Esophagus muscularis mucosa (tissue), 4 donors: Measurements from ENCODE around the gene AIMP1. TPM values are rescaled to one million over a fixed set of nuclear protein-coding genes. Genes with fewer than 3 reads are reported as not detected.

Experiments
- DNase-seq: peaks from one replicate; pipeline ENCODE4 v3.0.0-alpha.2; 2017; ENCODE audit errors: extremely low spot score
- H3K27ac ChIP-seq, 4 donors: fragments of 200-600 bp; sonication (generic); replicated peaks in 1 of 4; 1 replicate in 3 of 4; 2 replicates in 1 of 4; pipeline ENCODE4 v1.5.1; 2016 to 2019; ENCODE audit warnings: mild to moderate bottlenecking in 1 of 4
- H3K27me3 ChIP-seq, 4 donors: fragments of 200-600 bp; sonication (generic); one replicate each; pipeline versions ENCODE4 v1.5.1 to v1.6.0; 2016 to 2019
- H3K36me3 ChIP-seq, 4 donors: fragments of 200-600 bp; sonication (generic); one replicate each; pipeline ENCODE4 v1.5.1; 2016 to 2019
- H3K4me1 ChIP-seq, 4 donors: fragments of 200-600 bp; sonication (generic); one replicate each; pipeline ENCODE4 v1.5.1; 2016 to 2019
- H3K4me3 ChIP-seq, 4 donors: fragments of 200-600 bp; sonication (generic); 1 replicate in 2 of 4; 2 replicates in 2 of 4; pipeline ENCODE4 v1.5.1; 2016 to 2019; ENCODE audit warnings: mild to moderate bottlenecking in 4 of 4, moderate library complexity in 1 of 4
- H3K9me3 ChIP-seq, 4 donors: fragments of 200-600 bp; sonication (generic); 1 replicate in 3 of 4; 2 replicates in 1 of 4; pipeline ENCODE4 v1.5.1; 2016 to 2019
- EP300 ChIP-seq: sonication (generic); formaldehyde crosslinking; IDR thresholded peaks from one replicate; pipeline ENCODE4 v1.6.1; 2017; ENCODE audit warnings: antibody characterized with exemption
- POLR2A ChIP-seq: fragments of 450-650 bp; IDR thresholded peaks from one replicate; pipeline ENCODE4 v1.6.1; 2017; ENCODE audit warnings: antibody characterized with exemption, moderate library complexity, mild to moderate bottlenecking, low read depth
- POLR2AphosphoS5 ChIP-seq, 2 donors: sonication (generic); formaldehyde crosslinking; IDR thresholded peaks; one replicate each; pipeline ENCODE4 v1.6.1; 2017; ENCODE audit warnings: antibody characterized with exemption in 2 of 2
- WGBS: methylation state at CpG from one replicate; pipeline ENCODE4 v1.1.5; 2018; 5-methylcytosine and 5-hydroxymethylcytosine counted together
- intact Hi-C: fragments of 100-400 bp; cut with DNase I; formaldehyde crosslinking; loops from one replicate; pipeline ENCODE4 v1.15.1; 2023
- total RNA-seq, 4 donors: library from RNA; depleted of rRNA; stranded (reverse); fragments of >200 nt; gene quantifications; one replicate each; pipeline versions ENCODE4 v1.1.0 to v1.2.1, GENCODE V29; 2016
- TF ChIP-seq, protein P1 (sequence below), 3 experiments: fragments of 200-600 bp in 2 of 3; fragments of 450-650 bp in 1 of 3; sonication (generic) in 2 of 3; IDR thresholded peaks; one replicate each; pipeline ENCODE4 v1.5.1; 2017 to 2019; ENCODE audit warnings: antibody characterized with exemption in 3 of 3, mild to moderate bottlenecking in 2 of 3, moderate library complexity in 1 of 3

The AIMP1 gene
- total RNA-seq, 4 donors from 2014 or later = 19.1 to 29.9 (median 25.7) TPM

DNA sequence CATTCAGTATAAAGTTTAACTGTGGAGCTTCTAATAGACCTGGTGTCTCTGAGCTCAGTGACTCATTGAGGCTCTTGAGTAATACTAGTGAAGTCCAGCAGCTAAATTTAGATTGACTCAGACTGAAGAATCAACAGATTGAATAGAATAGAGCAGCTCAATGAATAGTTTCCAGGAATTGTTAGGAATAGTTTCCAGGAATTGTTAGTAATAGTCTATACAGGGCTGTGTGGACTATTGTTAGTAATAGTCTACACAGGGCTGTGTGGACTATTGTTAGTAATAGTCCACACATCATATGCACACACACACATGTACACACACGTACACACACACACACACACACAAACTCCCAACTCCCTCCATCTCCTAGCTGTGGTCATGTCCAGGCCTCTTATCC lies 49.3 kb downstream of the AIMP1 start:
- Histone ChIP-seq H3K4me1 (peaks cover 0 to 12% (median 6%) of the 10 kb centered on the region in 4 donors), H3K9me3 (no peaks in the 10 kb centered on the region), H3K27me3 (no peaks in the 10 kb centered on the region), H3K36me3 (no peaks in the 10 kb centered on the region), H3K27ac (no peak overlapping the region), H3K4me3 (no peak overlapping the region)
- no peak for DNase-seq
- WGBS = 62% methylated on average over 1 of the region's 1 CpG
- TF ChIP-seq POLR2A (no peak), EP300 (no peak), POLR2AphosphoS5 (IDR thresholded peaks at IDR 0.05) (no peak)
- TF ChIP-seq, protein P1, sequence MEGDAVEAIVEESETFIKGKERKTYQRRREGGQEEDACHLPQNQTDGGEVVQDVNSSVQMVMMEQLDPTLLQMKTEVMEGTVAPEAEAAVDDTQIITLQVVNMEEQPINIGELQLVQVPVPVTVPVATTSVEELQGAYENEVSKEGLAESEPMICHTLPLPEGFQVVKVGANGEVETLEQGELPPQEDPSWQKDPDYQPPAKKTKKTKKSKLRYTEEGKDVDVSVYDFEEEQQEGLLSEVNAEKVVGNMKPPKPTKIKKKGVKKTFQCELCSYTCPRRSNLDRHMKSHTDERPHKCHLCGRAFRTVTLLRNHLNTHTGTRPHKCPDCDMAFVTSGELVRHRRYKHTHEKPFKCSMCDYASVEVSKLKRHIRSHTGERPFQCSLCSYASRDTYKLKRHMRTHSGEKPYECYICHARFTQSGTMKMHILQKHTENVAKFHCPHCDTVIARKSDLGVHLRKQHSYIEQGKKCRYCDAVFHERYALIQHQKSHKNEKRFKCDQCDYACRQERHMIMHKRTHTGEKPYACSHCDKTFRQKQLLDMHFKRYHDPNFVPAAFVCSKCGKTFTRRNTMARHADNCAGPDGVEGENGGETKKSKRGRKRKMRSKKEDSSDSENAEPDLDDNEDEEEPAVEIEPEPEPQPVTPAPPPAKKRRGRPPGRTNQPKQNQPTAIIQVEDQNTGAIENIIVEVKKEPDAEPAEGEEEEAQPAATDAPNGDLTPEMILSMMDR (IDR thresholded peaks at IDR 0.05) = no peak
- intact Hi-C loops = loop anchor here (5.0 to 10.0 kb wide), 2 partner anchors 439 to 817 kb away; no protein-coding TSS in a partner anchor

DNA sequence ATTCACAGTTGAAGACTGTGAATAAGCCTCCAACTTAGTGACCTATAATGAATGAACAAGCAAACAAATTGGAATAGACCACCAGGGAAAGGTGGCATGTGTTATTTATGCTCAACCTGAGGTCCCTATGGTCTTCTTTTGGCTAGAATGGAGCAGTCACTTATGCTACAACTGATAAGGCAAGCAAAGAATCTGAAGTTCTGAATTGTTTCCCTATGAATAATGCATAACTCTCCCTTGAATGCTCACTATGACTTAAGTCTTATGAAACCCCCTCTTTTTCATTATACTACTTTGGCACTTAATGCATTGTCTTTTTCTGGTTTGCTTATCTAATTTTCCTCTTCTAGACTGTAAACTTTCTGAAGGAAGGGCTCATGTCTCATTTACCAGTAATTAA lies 49.7 kb downstream of the AIMP1 start:
- intact Hi-C loops = loop anchor here (5.0 to 10.0 kb wide), 2 partner anchors 439 to 816 kb away; no protein-coding TSS in a partner anchor
- TF ChIP-seq POLR2AphosphoS5 (IDR thresholded peaks at IDR 0.05) (no peak), POLR2A (no peak), EP300 (no peak)
- TF ChIP-seq, protein P1 (IDR thresholded peaks at IDR 0.05) = no peak
- no peak for DNase-seq
- Histone ChIP-seq H3K36me3 (no peaks in the 10 kb centered on the region), H3K27me3 (no peaks in the 10 kb centered on the region), H3K27ac (no peak overlapping the region), H3K9me3 (no peaks in the 10 kb centered on the region), H3K4me1 (peaks cover 0 to 12% (median 6%) of the 10 kb centered on the region in 4 donors), H3K4me3 (no peak overlapping the region)

DNA sequence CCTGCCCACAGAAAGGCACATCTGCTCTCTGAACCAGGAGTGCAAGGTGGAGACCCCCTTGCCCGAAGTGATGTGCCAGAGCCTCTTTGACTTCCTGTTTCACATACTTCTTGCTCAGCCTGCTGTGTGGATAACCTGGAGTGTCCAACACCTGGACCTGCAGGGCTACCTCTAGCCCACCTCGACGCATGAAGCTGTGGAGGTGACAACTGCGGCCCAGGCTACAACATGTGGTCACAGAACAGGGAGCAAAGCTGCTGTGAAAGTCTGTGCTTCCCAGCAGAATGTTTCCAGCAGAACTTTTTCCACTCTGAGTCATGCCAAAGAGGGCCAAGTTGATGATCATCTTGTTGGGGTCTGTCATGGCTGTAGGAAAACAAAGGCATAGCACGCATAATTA lies 50.7 kb downstream of the AIMP1 start:
- H3K27ac ChIP-seq = no peak overlapping the region
- DNase-seq = no peak
- H3K9me3 ChIP-seq = no peaks in the 10 kb centered on the region
- intact Hi-C loops = loop anchor here (5.0 to 10.0 kb wide), 2 partner anchors 438 to 815 kb away; no protein-coding TSS in a partner anchor
- no peak overlapping the region for H3K4me3 ChIP-seq
- no peak for TF ChIP-seq POLR2A
- TF ChIP-seq, protein P1 (IDR thresholded peaks at IDR 0.05) = no peak
- no peak for TF ChIP-seq POLR2AphosphoS5 (IDR thresholded peaks at IDR 0.05)
- TF ChIP-seq EP300 = no peak
- H3K36me3 ChIP-seq = no peaks in the 10 kb centered on the region
- 83% methylated on average over 5 of the region's 5 CpGs for WGBS
- H3K27me3 ChIP-seq = no peaks in the 10 kb centered on the region
- H3K4me1 ChIP-seq = peaks cover 0 to 12% (median 6%) of the 10 kb centered on the region in 4 donors

DNA sequence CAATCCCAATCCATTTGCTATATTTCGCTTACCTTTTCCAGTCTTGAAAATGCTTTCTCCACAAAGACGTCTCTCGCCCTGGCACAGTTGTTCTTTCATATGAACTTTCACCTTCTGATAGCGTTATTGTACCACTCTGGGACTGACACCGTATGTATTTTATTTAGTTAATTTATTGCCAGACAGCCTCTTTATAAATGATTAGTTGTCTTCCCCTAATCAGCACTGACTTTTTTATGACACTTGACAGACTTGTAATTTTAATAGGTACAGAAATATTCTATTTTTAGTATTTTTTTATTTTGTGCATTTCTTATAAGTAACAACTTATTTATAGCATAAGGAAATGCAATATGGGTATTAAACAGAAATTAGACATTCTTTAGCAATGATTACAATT lies 52.3 kb downstream of the AIMP1 start, which contains the start of gene GIMD1:
GIMD1 (minus strand) TSS at position 101 of the 400 bp plus-strand sequence. CDS start 1,343 bp downstream, outside the sequence.
- 82% methylated on average over 5 of the region's 5 CpGs for WGBS
- Histone ChIP-seq H3K9me3 (no peaks in the 10 kb centered on the region), H3K27me3 (peaks cover 0 to 3% (median 0%) of the 10 kb centered on the region in 4 donors), H3K4me1 (peaks cover 0 to 12% (median 6%) of the 10 kb centered on the region in 4 donors), H3K27ac (no peak within 1 kb of the TSS), H3K36me3 (no peaks in the 10 kb centered on the region), H3K4me3 (no peak within 1 kb of the TSS)
- intact Hi-C loops = loop anchor here (5.0 to 10.0 kb wide), 2 partner anchors 436 to 814 kb away; no protein-coding TSS in a partner anchor
- no peak for DNase-seq
- TF ChIP-seq POLR2A (no peak), POLR2AphosphoS5 (IDR thresholded peaks at IDR 0.05) (no peak), EP300 (no peak)
- TF ChIP-seq, protein P1 (IDR thresholded peaks at IDR 0.05) = no peak
